ENCODE data around the gene TSSK2. TPM values are rescaled to one million over a fixed set of nuclear protein-coding genes. Genes with fewer than 3 reads are reported as not detected.

TSSK2 gene
- total RNA-seq, 1 experiment from 2014 or later: not detected

- in situ Hi-C loops (cut with HindIII; ENCODE audit: low pct_unique_long_range_greater_than_20kb, low sequenced_read_pairs): no loop called here
- DNase-seq (ENCODE audit: low read depth): peak; percentile 52
Observed at GRCh38 chr22:19121631-19122142, 9.4 kb upstream of the TSSK2 start.

- in situ Hi-C loops (cut with HindIII; ENCODE audit: low pct_unique_long_range_greater_than_20kb, low sequenced_read_pairs): no loop called here
- peak; percentile 94 for DNase-seq (ENCODE audit: low read depth)
Observed at GRCh38 chr22:19122143-19122751, 8.9 kb upstream of the TSSK2 start, which contains the start of gene DGCR2. TSS of gene DGCR2 (minus strand) at chr22:19122412. CDS start at chr22:19122206, 206 bp downstream.

GRCh38 chr22:19122752-19123492 lies 8.2 kb upstream of the TSSK2 start:
- in situ Hi-C loops (cut with HindIII; ENCODE audit: low pct_unique_long_range_greater_than_20kb, low sequenced_read_pairs): no loop called here

GRCh38 chr22:19123936-19124335 lies 7.2 kb upstream of the TSSK2 start:
- no peak for DNase-seq (ENCODE audit: low read depth)
- in situ Hi-C loops (cut with HindIII; ENCODE audit: low pct_unique_long_range_greater_than_20kb, low sequenced_read_pairs): no loop called here

More at GRCh38 chr22:19122752-19123492, 8.2 kb upstream of the TSSK2 start:
- no peak for DNase-seq (ENCODE audit: low read depth)

GRCh38 chr22:19124377-19124776 lies 6.7 kb upstream of the TSSK2 start:
- in situ Hi-C loops (cut with HindIII; ENCODE audit: low pct_unique_long_range_greater_than_20kb, low sequenced_read_pairs): no loop called here
- no peak for DNase-seq (ENCODE audit: low read depth)

GRCh38 chr22:19125011-19125410 lies 6.1 kb upstream of the TSSK2 start:
- DNase-seq (ENCODE audit: low read depth): no peak
- in situ Hi-C loops (cut with HindIII; ENCODE audit: low pct_unique_long_range_greater_than_20kb, low sequenced_read_pairs): no loop called here

GRCh38 chr22:19125474-19126308 lies 5.4 kb upstream of the TSSK2 start:
- no peak for DNase-seq (ENCODE audit: low read depth)
- in situ Hi-C loops (cut with HindIII; ENCODE audit: low pct_unique_long_range_greater_than_20kb, low sequenced_read_pairs): no loop called here

- no peak for DNase-seq (ENCODE audit: low read depth)
- in situ Hi-C loops (cut with HindIII; ENCODE audit: low pct_unique_long_range_greater_than_20kb, low sequenced_read_pairs): no loop called here
Observed at GRCh38 chr22:19126309-19127273, 4.5 kb upstream of the TSSK2 start.

GRCh38 chr22:19127329-19128008 lies 3.6 kb upstream of the TSSK2 start:
- no peak for DNase-seq (ENCODE audit: low read depth)
- in situ Hi-C loops (cut with HindIII; ENCODE audit: low pct_unique_long_range_greater_than_20kb, low sequenced_read_pairs): no loop called here

GRCh38 chr22:19128009-19128401 lies 3.1 kb upstream of the TSSK2 start:
- in situ Hi-C loops (cut with HindIII; ENCODE audit: low pct_unique_long_range_greater_than_20kb, low sequenced_read_pairs): no loop called here
- no peak for DNase-seq (ENCODE audit: low read depth)

- in situ Hi-C loops (cut with HindIII; ENCODE audit: low pct_unique_long_range_greater_than_20kb, low sequenced_read_pairs): no loop called here
- DNase-seq (ENCODE audit: low read depth): no peak
Observed at GRCh38 chr22:19128946-19129727, 2.0 kb upstream of the TSSK2 start.

GRCh38 chr22:19129871-19130270 lies 1.2 kb upstream of the TSSK2 start:
- in situ Hi-C loops (cut with HindIII; ENCODE audit: low pct_unique_long_range_greater_than_20kb, low sequenced_read_pairs): no loop called here
- no peak for DNase-seq (ENCODE audit: low read depth)

- in situ Hi-C loops (cut with HindIII; ENCODE audit: low pct_unique_long_range_greater_than_20kb, low sequenced_read_pairs): no loop called here
- DNase-seq (ENCODE audit: low read depth): no peak
Observed at GRCh38 chr22:19131685-19132015, 542 bp downstream of the TSSK2 start.

- in situ Hi-C loops (cut with HindIII; ENCODE audit: low pct_unique_long_range_greater_than_20kb, low sequenced_read_pairs): no loop called here
- no peak for DNase-seq (ENCODE audit: low read depth)
Observed at GRCh38 chr22:19132153-19132552, 1.0 kb downstream of the TSSK2 start.

GRCh38 chr22:19132693-19133400 lies 1.7 kb downstream of the TSSK2 start:
- no peak for DNase-seq (ENCODE audit: low read depth)
- in situ Hi-C loops (cut with HindIII; ENCODE audit: low pct_unique_long_range_greater_than_20kb, low sequenced_read_pairs): no loop called here

GRCh38 chr22:19133561-19133960 lies 2.5 kb downstream of the TSSK2 start:
- in situ Hi-C loops (cut with HindIII; ENCODE audit: low pct_unique_long_range_greater_than_20kb, low sequenced_read_pairs): no loop called here
- DNase-seq (ENCODE audit: low read depth): no peak

All from Caki2 (cell line).